Peyer's patch (tissue), 4 donors: Measurements from ENCODE around the gene FBXO24. TPM values are rescaled to one million over a fixed set of nuclear protein-coding genes. Genes with fewer than 3 reads are reported as not detected.

Experiments
- small RNA-seq, 2 donors: library from RNA; depleted of rRNA; stranded (forward); fragments of <200 nt; gene quantifications; one replicate each; pipeline ENCODE3, GENCODE V24; 2016
- total RNA-seq, 4 donors: library from RNA; depleted of rRNA; stranded (reverse); fragments of >200 nt; gene quantifications; one replicate each; pipeline ENCODE4 v1.1.0, GENCODE V29; 2016

Gene FBXO24
- total RNA-seq, 4 donors from 2014 or later: 1.1 to 2.8 TPM; not detected in 2

Small RNAs within 50 kb of the gene (small RNA-seq; reads per million reads assigned to genes)
- 0 reads per million in 2 donors for gene SAP25

Other genes with a start within 250 kb of the FBXO24 start
- 100 to 1,000 TPM in 3 of 4 donors, 10 to 100 TPM in 1; 73.6 to 179 (median 150) TPM for gene PILRB, start 228.2 kb upstream of the FBXO24 start, total RNA-seq
- 1 to 10 TPM; 5.8 to 9.5 (median 5.9) TPM for gene PILRA, start 212.8 kb upstream of the FBXO24 start, total RNA-seq
- gene ZCWPW1, start 157.6 kb upstream of the FBXO24 start, total RNA-seq: 10 to 100 TPM in 1 of 4 donors, 1 to 10 TPM in 3; 1.8 to 19.8 (median 3.6) TPM
- 10 to 100 TPM; 17.3 to 46.3 (median 32.2) TPM for gene MEPCE, start 156.5 kb upstream of the FBXO24 start, total RNA-seq
- 10 to 100 TPM; 44.8 to 67.7 (median 49.0) TPM for gene PPP1R35, start 149.8 kb upstream of the FBXO24 start, total RNA-seq
- not detected for gene SPACDR, start 122.1 kb upstream of the FBXO24 start, total RNA-seq
- 10 to 100 TPM; 28.9 to 51.2 (median 40.6) TPM for gene TSC22D4, start 107.1 kb upstream of the FBXO24 start, total RNA-seq
- gene NYAP1, start 102.4 kb upstream of the FBXO24 start, total RNA-seq: 1 to 10 TPM in 1 of 4 donors, under 1 TPM in 2, not detected in 1; 0.38 to 2.5 (median 0.40) TPM
- gene AGFG2, start 47.1 kb upstream of the FBXO24 start, total RNA-seq: 10 to 100 TPM; 38.4 to 63.6 (median 49.9) TPM
- 10 to 100 TPM in 3 of 4 donors, 1 to 10 TPM in 1; 2.5 to 18.2 (median 13.4) TPM for gene SAP25, start 12.4 kb upstream of the FBXO24 start, total RNA-seq
- gene LRCH4, start 199 bp upstream of the FBXO24 start, total RNA-seq: 100 to 1,000 TPM in 3 of 4 donors, 10 to 100 TPM in 1; 76.7 to 232 (median 156) TPM
- 10 to 100 TPM in 2 of 4 donors, 1 to 10 TPM in 2; 1.8 to 53.6 (median 9.8) TPM for gene PCOLCE, start 16.0 kb downstream of the FBXO24 start, total RNA-seq
- 10 to 100 TPM in 1 of 4 donors, 1 to 10 TPM in 3; 5.0 to 14.2 (median 7.3) TPM for gene MOSPD3, start 26.2 kb downstream of the FBXO24 start, total RNA-seq
- gene TFR2, start 55.2 kb downstream of the FBXO24 start, total RNA-seq: 1 to 10 TPM in 2 of 4 donors, not detected in 2; 1.6 to 2.5 TPM
- not detected for gene ACTL6B, start 70.1 kb downstream of the FBXO24 start, total RNA-seq
- 100 to 1,000 TPM; 123 to 236 (median 172) TPM for gene GNB2, start 87.4 kb downstream of the FBXO24 start, total RNA-seq
- gene GIGYF1, start 107.9 kb downstream of the FBXO24 start, total RNA-seq: 100 to 1,000 TPM in 1 of 4 donors, 10 to 100 TPM in 3; 41.3 to 126 (median 72.9) TPM
- gene POP7, start 119.8 kb downstream of the FBXO24 start, total RNA-seq: 10 to 100 TPM; 23.9 to 38.1 (median 29.7) TPM
- not detected for gene EPO, start 134.1 kb downstream of the FBXO24 start, total RNA-seq
- not detected for gene ZAN, start 147.3 kb downstream of the FBXO24 start, total RNA-seq
- gene EPHB4, start 241.2 kb downstream of the FBXO24 start, total RNA-seq: 10 to 100 TPM; 10.3 to 48.7 (median 31.7) TPM